SU-DHL-6 (cell line): Measurements from ENCODE around the gene SEC23A.

Source experiments
- H2AFZ ChIP-seq: fragments of 200-600 bp; sonication (generic); 2 replicates; pipeline ENCODE4 v1.6.1; 2014; ENCODE audit warnings: low read depth, mild to moderate bottlenecking, moderate library complexity, mixed read lengths, antibody characterized with exemption, low read length; ENCODE audit not compliant: severe bottlenecking
- H3F3A ChIP-seq: fragments of 200-600 bp; shearing (Covaris generic); 2 replicates; pipeline ENCODE4 v1.6.0; 2016; ENCODE audit warnings: antibody characterized with exemption, mild to moderate bottlenecking; ENCODE audit not compliant: insufficient read depth
- H3K27ac ChIP-seq: fragments of 200-600 bp; sonication (generic); 2 replicates; pipeline ENCODE4 v1.5.1; 2016; ENCODE audit warnings: low read depth, mild to moderate bottlenecking, low read length, moderate library complexity, mixed read lengths
- H3K27me3 ChIP-seq: fragments of 200-600 bp; sonication (generic), shearing (Covaris generic); 2 replicates; pipeline ENCODE4 v1.6.0; 2014; ENCODE audit warnings: mild to moderate bottlenecking, low read length
- H3K36me3 ChIP-seq: fragments of 200-600 bp; sonication (generic); 2 replicates; pipeline ENCODE4 v1.6.1; 2014; ENCODE audit warnings: mild to moderate bottlenecking, low read length, mixed read lengths
- H3K4me2 ChIP-seq: fragments of 300-600, 200-600 bp; shearing (Covaris generic), sonication (generic); 2 replicates; pipeline ENCODE4 v1.6.0; 2014; ENCODE audit warnings: low read length, low read depth, mild to moderate bottlenecking; ENCODE audit not compliant: poor library complexity, severe bottlenecking
- H3K4me3 ChIP-seq: fragments of 200-600 bp; sonication (generic); 2 replicates; pipeline ENCODE4 v1.5.1; 2014; ENCODE audit warnings: antibody characterized with exemption, low read length, mild to moderate bottlenecking, mixed read lengths; ENCODE audit not compliant: insufficient read depth, poor library complexity, severe bottlenecking
- H3K79me2 ChIP-seq: fragments of 200-600 bp; sonication (generic); 2 replicates; pipeline ENCODE4 v1.6.1; 2014; ENCODE audit warnings: mild to moderate bottlenecking, low read length, moderate library complexity; ENCODE audit not compliant: insufficient read depth
- H3K9ac ChIP-seq: fragments of 200-600 bp; sonication (generic); 2 replicates; pipeline ENCODE4 v1.7.0; 2014; ENCODE audit warnings: mild to moderate bottlenecking, low read length
- H3K9me2 ChIP-seq: fragments of 200-600 bp; sonication (generic); replicated peaks from 2 replicates; pipeline ENCODE4 v1.6.1; 2014; ENCODE audit warnings: low read length; ENCODE audit not compliant: insufficient read depth
- H3K9me3 ChIP-seq: fragments of 200-600 bp; sonication (generic); 2 replicates; pipeline ENCODE4 v1.6.1; 2014; ENCODE audit warnings: low read length, mixed read lengths; ENCODE audit not compliant: insufficient read depth
- H4K20me1 ChIP-seq: fragments of 200-600 bp; sonication (generic); 2 replicates; pipeline ENCODE4 v1.6.1; 2014; ENCODE audit warnings: low read depth, mild to moderate bottlenecking, antibody characterized with exemption, low read length, moderate library complexity, mixed read lengths
- CTCF ChIP-seq: fragments of 200-600 bp; sonication (generic); IDR thresholded peaks from one replicate; pipeline ENCODE4 v1.5.1; 2017; ENCODE audit warnings: antibody characterized with exemption, mild to moderate bottlenecking, low read length, moderate library complexity; ENCODE audit not compliant: insufficient read depth, poor library complexity, severe bottlenecking
- EZH2phosphoT487 ChIP-seq: fragments of 200-600 bp; sonication (generic), shearing (Covaris generic); conservative IDR thresholded peaks from 2 replicates; pipeline ENCODE4 v1.6.1; 2018; ENCODE audit warnings: mild to moderate bottlenecking, antibody characterized with exemption, low read length, moderate library complexity, mixed read lengths

Gene SEC23A

GRCh38 chr14:39028620-39029019 is 74.4 kb downstream of the SEC23A start:
- no peaks in the 10 kb centered on the region for H3K27me3 ChIP-seq
- H3K4me3 ChIP-seq, result no peak overlapping the region
- TF ChIP-seq CTCF, result no peak
- TF ChIP-seq EZH2phosphoT487, result no peak
- H3K9ac ChIP-seq, result no peak overlapping the region
- no peaks in the 10 kb centered on the region for H3K9me2 ChIP-seq
- no peaks in the 10 kb centered on the region for H3K79me2 ChIP-seq
- H4K20me1 ChIP-seq, result no peaks in the 10 kb centered on the region
- no peaks in the 10 kb centered on the region for H3K9me3 ChIP-seq
- H3F3A ChIP-seq, result no peaks in the 10 kb centered on the region
- no peak overlapping the region for H2AFZ ChIP-seq
- H3K36me3 ChIP-seq, result peaks cover 7% of the 10 kb centered on the region; the same call in 1 of the 2 replicates
- no peak overlapping the region for H3K4me2 ChIP-seq
- no peak overlapping the region for H3K27ac ChIP-seq

GRCh38 chr14:39025810-39026627 is 77.0 kb downstream of the SEC23A start:
- TF ChIP-seq EZH2phosphoT487 (no peak), CTCF (no peak)
- Histone ChIP-seq H3K4me2 (no peak overlapping the region), H3K27ac (no peak overlapping the region), H4K20me1 (no peaks in the 10 kb centered on the region), H3K9me2 (no peaks in the 10 kb centered on the region), H2AFZ (no peak overlapping the region), H3K4me3 (no peak overlapping the region), H3K27me3 (no peaks in the 10 kb centered on the region), H3K36me3 (no peaks in the 10 kb centered on the region), H3K79me2 (no peaks in the 10 kb centered on the region), H3K9ac (no peak overlapping the region), H3K9me3 (no peaks in the 10 kb centered on the region), H3F3A (no peaks in the 10 kb centered on the region)

GRCh38 chr14:39025250-39025809 is 77.7 kb downstream of the SEC23A start:
- no peak overlapping the region for H3K9ac ChIP-seq
- H3K9me2 ChIP-seq, result no peaks in the 10 kb centered on the region
- no peaks in the 10 kb centered on the region for H3K9me3 ChIP-seq
- H4K20me1 ChIP-seq, result no peaks in the 10 kb centered on the region
- no peak overlapping the region for H3K4me2 ChIP-seq
- H3F3A ChIP-seq, result no peaks in the 10 kb centered on the region
- no peak overlapping the region for H2AFZ ChIP-seq
- no peaks in the 10 kb centered on the region for H3K79me2 ChIP-seq
- no peak overlapping the region for H3K4me3 ChIP-seq
- no peak overlapping the region for H3K27ac ChIP-seq
- H3K27me3 ChIP-seq, result no peaks in the 10 kb centered on the region
- TF ChIP-seq EZH2phosphoT487 (no peak), CTCF (no peak)
- H3K36me3 ChIP-seq, result no peaks in the 10 kb centered on the region
